ENCODE results near the gene NR6A1.

NR6A1 gene

GRCh38 chr9:124567362-124567761, 203.7 kb downstream of the NR6A1 start:
- in situ Hi-C loops (cut with MboI; ENCODE audit: low pct_unique_long_range_greater_than_20kb, low sequenced_read_pairs, unreplicated experiment): no loop called here
- TF ChIP-seq CTCF (IDR thresholded peaks at IDR 0.05; ENCODE audit: extremely low read depth, insufficient read depth, missing control alignments): no peak
- DNase-seq (ENCODE audit: low spot score): no peak

- no peak for DNase-seq (ENCODE audit: low spot score)
- in situ Hi-C loops (cut with MboI; ENCODE audit: low pct_unique_long_range_greater_than_20kb, low sequenced_read_pairs, unreplicated experiment): no loop called here
Measured at GRCh38 chr9:124562328-124562727, 208.8 kb downstream of the NR6A1 start.

GRCh38 chr9:124559871-124560270, 211.2 kb downstream of the NR6A1 start:
- TF ChIP-seq CTCF (IDR thresholded peaks at IDR 0.05; ENCODE audit: extremely low read depth, insufficient read depth, missing control alignments): no peak
- no peak for DNase-seq (ENCODE audit: low spot score)
- in situ Hi-C loops (cut with MboI; ENCODE audit: low pct_unique_long_range_greater_than_20kb, low sequenced_read_pairs, unreplicated experiment): no loop called here

More at GRCh38 chr9:124562328-124562727, 208.8 kb downstream of the NR6A1 start:
- TF ChIP-seq CTCF (IDR thresholded peaks at IDR 0.05; ENCODE audit: extremely low read depth, insufficient read depth, missing control alignments): no peak

- in situ Hi-C loops (cut with MboI; ENCODE audit: low pct_unique_long_range_greater_than_20kb, low sequenced_read_pairs, unreplicated experiment): no loop called here
- TF ChIP-seq CTCF (IDR thresholded peaks at IDR 0.05; ENCODE audit: extremely low read depth, insufficient read depth, missing control alignments): no peak
- DNase-seq (ENCODE audit: low spot score): no peak
Measured at GRCh38 chr9:124558777-124559470, 212.2 kb downstream of the NR6A1 start.

GRCh38 chr9:124557895-124558294, 213.2 kb downstream of the NR6A1 start:
- TF ChIP-seq CTCF (IDR thresholded peaks at IDR 0.05; ENCODE audit: extremely low read depth, insufficient read depth, missing control alignments): no peak
- no peak for DNase-seq (ENCODE audit: low spot score)
- in situ Hi-C loops (cut with MboI; ENCODE audit: low pct_unique_long_range_greater_than_20kb, low sequenced_read_pairs, unreplicated experiment): no loop called here

GRCh38 chr9:124555043-124555442, 216.1 kb downstream of the NR6A1 start:
- no peak for DNase-seq (ENCODE audit: low spot score)
- no peak for TF ChIP-seq CTCF (IDR thresholded peaks at IDR 0.05; ENCODE audit: extremely low read depth, insufficient read depth, missing control alignments)
- in situ Hi-C loops (cut with MboI; ENCODE audit: low pct_unique_long_range_greater_than_20kb, low sequenced_read_pairs, unreplicated experiment): no loop called here

Measured in GM13977 (cell line).